SU-DHL-6 (cell line): ENCODE data around the gene SOX6.

Source experiments
- H2AFZ ChIP-seq: fragments of 200-600 bp; sonication (generic); 2 replicates; pipeline ENCODE4 v1.6.1; 2014; ENCODE audit warnings: low read depth, mild to moderate bottlenecking, moderate library complexity, mixed read lengths, antibody characterized with exemption, low read length; ENCODE audit not compliant: severe bottlenecking
- H3F3A ChIP-seq: fragments of 200-600 bp; shearing (Covaris generic); 2 replicates; pipeline ENCODE4 v1.6.0; 2016; ENCODE audit warnings: antibody characterized with exemption, mild to moderate bottlenecking; ENCODE audit not compliant: insufficient read depth
- H3K27ac ChIP-seq: fragments of 200-600 bp; sonication (generic); 2 replicates; pipeline ENCODE4 v1.5.1; 2016; ENCODE audit warnings: low read depth, mild to moderate bottlenecking, low read length, moderate library complexity, mixed read lengths
- H3K27me3 ChIP-seq: fragments of 200-600 bp; sonication (generic), shearing (Covaris generic); 2 replicates; pipeline ENCODE4 v1.6.0; 2014; ENCODE audit warnings: mild to moderate bottlenecking, low read length
- H3K36me3 ChIP-seq: fragments of 200-600 bp; sonication (generic); 2 replicates; pipeline ENCODE4 v1.6.1; 2014; ENCODE audit warnings: mild to moderate bottlenecking, low read length, mixed read lengths
- H3K4me2 ChIP-seq: fragments of 300-600, 200-600 bp; shearing (Covaris generic), sonication (generic); 2 replicates; pipeline ENCODE4 v1.6.0; 2014; ENCODE audit warnings: low read length, low read depth, mild to moderate bottlenecking; ENCODE audit not compliant: poor library complexity, severe bottlenecking
- H3K4me3 ChIP-seq: fragments of 200-600 bp; sonication (generic); 2 replicates; pipeline ENCODE4 v1.5.1; 2014; ENCODE audit warnings: antibody characterized with exemption, low read length, mild to moderate bottlenecking, mixed read lengths; ENCODE audit not compliant: insufficient read depth, poor library complexity, severe bottlenecking
- H3K79me2 ChIP-seq: fragments of 200-600 bp; sonication (generic); 2 replicates; pipeline ENCODE4 v1.6.1; 2014; ENCODE audit warnings: mild to moderate bottlenecking, low read length, moderate library complexity; ENCODE audit not compliant: insufficient read depth
- H3K9ac ChIP-seq: fragments of 200-600 bp; sonication (generic); 2 replicates; pipeline ENCODE4 v1.7.0; 2014; ENCODE audit warnings: mild to moderate bottlenecking, low read length
- H3K9me2 ChIP-seq: fragments of 200-600 bp; sonication (generic); replicated peaks from 2 replicates; pipeline ENCODE4 v1.6.1; 2014; ENCODE audit warnings: low read length; ENCODE audit not compliant: insufficient read depth
- H3K9me3 ChIP-seq: fragments of 200-600 bp; sonication (generic); 2 replicates; pipeline ENCODE4 v1.6.1; 2014; ENCODE audit warnings: low read length, mixed read lengths; ENCODE audit not compliant: insufficient read depth
- H4K20me1 ChIP-seq: fragments of 200-600 bp; sonication (generic); 2 replicates; pipeline ENCODE4 v1.6.1; 2014; ENCODE audit warnings: low read depth, mild to moderate bottlenecking, antibody characterized with exemption, low read length, moderate library complexity, mixed read lengths
- EZH2phosphoT487 ChIP-seq: fragments of 200-600 bp; sonication (generic), shearing (Covaris generic); conservative IDR thresholded peaks from 2 replicates; pipeline ENCODE4 v1.6.1; 2018; ENCODE audit warnings: mild to moderate bottlenecking, antibody characterized with exemption, low read length, moderate library complexity, mixed read lengths
- TF ChIP-seq, protein P1 (sequence below): fragments of 200-600 bp; sonication (generic); IDR thresholded peaks from one replicate; pipeline ENCODE4 v1.5.1; 2017; ENCODE audit warnings: antibody characterized with exemption, mild to moderate bottlenecking, low read length, moderate library complexity; ENCODE audit not compliant: insufficient read depth, poor library complexity, severe bottlenecking

Gene SOX6

DNA sequence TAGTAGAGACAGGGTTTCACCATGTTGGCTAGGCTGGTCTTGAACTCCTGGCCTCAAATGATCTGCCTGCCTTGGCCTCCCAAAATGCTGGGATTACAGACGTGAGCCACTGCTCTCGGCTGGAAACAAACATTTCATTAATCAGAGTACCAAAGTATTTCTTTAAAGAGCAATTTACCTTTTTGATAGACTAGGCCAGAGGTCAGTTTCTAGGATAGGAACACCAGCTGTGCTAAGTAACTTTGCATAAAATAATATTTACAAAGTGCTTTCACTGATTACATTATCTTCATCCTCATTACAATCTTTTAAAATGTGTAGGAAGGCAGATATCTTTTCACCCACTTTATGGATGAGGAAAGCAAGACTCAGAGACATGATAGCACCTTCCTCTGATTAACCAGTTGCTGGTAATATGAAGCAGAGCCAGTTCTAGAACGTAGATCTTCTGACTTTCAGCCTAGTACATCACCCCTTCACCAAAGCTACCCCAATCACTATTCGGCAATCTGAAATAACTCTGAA, 355.2 kb downstream of the SOX6 start:
- Histone ChIP-seq H4K20me1 (no peaks in the 10 kb centered on the region), H3K79me2 (no peaks in the 10 kb centered on the region), H3F3A (no peaks in the 10 kb centered on the region), H2AFZ (no peak overlapping the region), H3K36me3 (no peaks in the 10 kb centered on the region), H3K4me2 (no peak overlapping the region), H3K27ac (no peak overlapping the region), H3K27me3 (no peaks in the 10 kb centered on the region), H3K9me2 (no peaks in the 10 kb centered on the region), H3K4me3 (no peak overlapping the region), H3K9ac (no peak overlapping the region), H3K9me3 (no peaks in the 10 kb centered on the region)
- no peak for TF ChIP-seq EZH2phosphoT487
- TF ChIP-seq, protein P1, sequence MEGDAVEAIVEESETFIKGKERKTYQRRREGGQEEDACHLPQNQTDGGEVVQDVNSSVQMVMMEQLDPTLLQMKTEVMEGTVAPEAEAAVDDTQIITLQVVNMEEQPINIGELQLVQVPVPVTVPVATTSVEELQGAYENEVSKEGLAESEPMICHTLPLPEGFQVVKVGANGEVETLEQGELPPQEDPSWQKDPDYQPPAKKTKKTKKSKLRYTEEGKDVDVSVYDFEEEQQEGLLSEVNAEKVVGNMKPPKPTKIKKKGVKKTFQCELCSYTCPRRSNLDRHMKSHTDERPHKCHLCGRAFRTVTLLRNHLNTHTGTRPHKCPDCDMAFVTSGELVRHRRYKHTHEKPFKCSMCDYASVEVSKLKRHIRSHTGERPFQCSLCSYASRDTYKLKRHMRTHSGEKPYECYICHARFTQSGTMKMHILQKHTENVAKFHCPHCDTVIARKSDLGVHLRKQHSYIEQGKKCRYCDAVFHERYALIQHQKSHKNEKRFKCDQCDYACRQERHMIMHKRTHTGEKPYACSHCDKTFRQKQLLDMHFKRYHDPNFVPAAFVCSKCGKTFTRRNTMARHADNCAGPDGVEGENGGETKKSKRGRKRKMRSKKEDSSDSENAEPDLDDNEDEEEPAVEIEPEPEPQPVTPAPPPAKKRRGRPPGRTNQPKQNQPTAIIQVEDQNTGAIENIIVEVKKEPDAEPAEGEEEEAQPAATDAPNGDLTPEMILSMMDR = no peak

GRCh38 chr11:16000065-16000464, 356.3 kb downstream of the SOX6 start:
- TF ChIP-seq EZH2phosphoT487 = no peak
- TF ChIP-seq, protein P1 = no peak
- Histone ChIP-seq H3K79me2 (no peaks in the 10 kb centered on the region), H2AFZ (no peak overlapping the region), H3K27me3 (no peaks in the 10 kb centered on the region), H3K9ac (no peak overlapping the region), H3K9me2 (no peaks in the 10 kb centered on the region), H3F3A (no peaks in the 10 kb centered on the region), H3K27ac (no peak overlapping the region), H3K36me3 (no peaks in the 10 kb centered on the region), H3K4me2 (no peak overlapping the region), H3K4me3 (no peak overlapping the region), H4K20me1 (no peaks in the 10 kb centered on the region), H3K9me3 (no peaks in the 10 kb centered on the region)

- Histone ChIP-seq H2AFZ (no peak overlapping the region), H3K9me2 (no peaks in the 10 kb centered on the region), H3K27ac (no peak overlapping the region), H3K4me3 (no peak overlapping the region), H3K9ac (no peak overlapping the region), H3K27me3 (no peaks in the 10 kb centered on the region), H3K9me3 (no peaks in the 10 kb centered on the region), H4K20me1 (no peaks in the 10 kb centered on the region), H3K79me2 (no peaks in the 10 kb centered on the region), H3K4me2 (no peak overlapping the region), H3K36me3 (no peaks in the 10 kb centered on the region), H3F3A (no peaks in the 10 kb centered on the region)
- no peak for TF ChIP-seq EZH2phosphoT487
- TF ChIP-seq, protein P1 = no peak
These were observed 363.0 kb downstream of the SOX6 start for GRCh38 chr11:15993345-15993744.
